ENCODE results near the gene GH2. TPM values are rescaled to one million over a fixed set of nuclear protein-coding genes. Genes with fewer than 3 reads are reported as not detected.
A peak's percentile ranks its signal among the peaks of the same experiment; 100 is the strongest.
"Not testable (repeated sequence)": the region's sequence is repeated elsewhere in the genome, so short reads cannot be mapped to it uniquely, and the experiment has no call there.

The GH2 gene
- total and polyA plus RNA-seq, 8 donors: 0.26 TPM; not detected in 7

- ATAC-seq: peak; percentile 57
- H3K4me1 ChIP-seq; H3K27me3 ChIP-seq; DNase-seq; H3K27ac ChIP-seq; H3K4me3 ChIP-seq; intact Hi-C loops (cut with DNase I); H3K36me3 ChIP-seq; H3K9me3 ChIP-seq: not testable (repeated sequence)
These were observed 12.1 kb downstream of the GH2 start for GRCh38 chr17:63869491-63870291.

DNA sequence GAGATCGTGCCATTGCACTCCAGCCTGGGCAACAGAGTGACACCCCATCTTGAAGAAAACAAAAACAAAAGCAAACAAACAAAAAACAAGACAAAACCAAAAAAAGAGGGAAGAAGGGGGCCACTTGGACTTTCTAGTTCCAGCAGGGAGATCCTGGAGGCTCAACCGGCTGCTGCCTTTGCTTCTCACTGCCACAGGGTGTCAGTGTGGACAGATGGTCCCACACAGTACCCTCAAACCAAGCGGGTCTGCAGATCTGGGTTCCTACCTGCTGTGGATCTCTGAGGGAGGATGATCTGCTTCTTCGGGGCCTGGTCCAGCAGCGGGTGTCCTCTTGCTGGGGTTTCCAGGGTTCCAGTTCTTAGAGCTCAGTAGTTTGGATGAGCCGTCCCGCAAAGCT, 15.1 kb downstream of the GH2 start:
- DNase-seq; H3K4me1 ChIP-seq; H3K4me3 ChIP-seq; H3K9me3 ChIP-seq; intact Hi-C loops (cut with DNase I); H3K27me3 ChIP-seq; H3K36me3 ChIP-seq; H3K27ac ChIP-seq: not testable (repeated sequence)
- peak; percentile 31 for ATAC-seq

GRCh38 chr17:63859257-63859656, 22.5 kb downstream of the GH2 start:
- Histone ChIP-seq H3K36me3 (no peaks in the 10 kb centered on the region), H3K4me1 (no peaks in the 10 kb centered on the region), H3K9me3 (no peaks in the 10 kb centered on the region), H3K27ac (no peak overlapping the region), H3K4me3 (no peak overlapping the region), H3K27me3 (no peaks in the 10 kb centered on the region)
- DNase-seq (no peak), ATAC-seq (no peak)
- TF ChIP-seq, protein P1, sequence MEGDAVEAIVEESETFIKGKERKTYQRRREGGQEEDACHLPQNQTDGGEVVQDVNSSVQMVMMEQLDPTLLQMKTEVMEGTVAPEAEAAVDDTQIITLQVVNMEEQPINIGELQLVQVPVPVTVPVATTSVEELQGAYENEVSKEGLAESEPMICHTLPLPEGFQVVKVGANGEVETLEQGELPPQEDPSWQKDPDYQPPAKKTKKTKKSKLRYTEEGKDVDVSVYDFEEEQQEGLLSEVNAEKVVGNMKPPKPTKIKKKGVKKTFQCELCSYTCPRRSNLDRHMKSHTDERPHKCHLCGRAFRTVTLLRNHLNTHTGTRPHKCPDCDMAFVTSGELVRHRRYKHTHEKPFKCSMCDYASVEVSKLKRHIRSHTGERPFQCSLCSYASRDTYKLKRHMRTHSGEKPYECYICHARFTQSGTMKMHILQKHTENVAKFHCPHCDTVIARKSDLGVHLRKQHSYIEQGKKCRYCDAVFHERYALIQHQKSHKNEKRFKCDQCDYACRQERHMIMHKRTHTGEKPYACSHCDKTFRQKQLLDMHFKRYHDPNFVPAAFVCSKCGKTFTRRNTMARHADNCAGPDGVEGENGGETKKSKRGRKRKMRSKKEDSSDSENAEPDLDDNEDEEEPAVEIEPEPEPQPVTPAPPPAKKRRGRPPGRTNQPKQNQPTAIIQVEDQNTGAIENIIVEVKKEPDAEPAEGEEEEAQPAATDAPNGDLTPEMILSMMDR (IDR thresholded peaks at IDR 0.05): no peak
- intact Hi-C loops (cut with DNase I): no loop called here

GRCh38 chr17:63856425-63856824, 25.3 kb downstream of the GH2 start:
- H3K27ac ChIP-seq; ATAC-seq; H3K4me1 ChIP-seq; H3K4me3 ChIP-seq; H3K36me3 ChIP-seq; intact Hi-C loops (cut with DNase I); H3K27me3 ChIP-seq; H3K9me3 ChIP-seq; DNase-seq: not testable (repeated sequence)

- H3K27me3 ChIP-seq: no peaks in the 10 kb centered on the region
- DNase-seq (no peak), ATAC-seq (no peak)
- no peaks in the 10 kb centered on the region for H3K9me3 ChIP-seq
- TF ChIP-seq, protein P1 (IDR thresholded peaks at IDR 0.05): no peak
- intact Hi-C loops (cut with DNase I): no loop called here
- no peak overlapping the region for H3K27ac ChIP-seq
- no peak overlapping the region for H3K4me3 ChIP-seq
- H3K4me1 ChIP-seq: no peaks in the 10 kb centered on the region
- no peaks in the 10 kb centered on the region for H3K36me3 ChIP-seq
These were observed 26.6 kb downstream of the GH2 start for GRCh38 chr17:63855185-63855584.

DNA sequence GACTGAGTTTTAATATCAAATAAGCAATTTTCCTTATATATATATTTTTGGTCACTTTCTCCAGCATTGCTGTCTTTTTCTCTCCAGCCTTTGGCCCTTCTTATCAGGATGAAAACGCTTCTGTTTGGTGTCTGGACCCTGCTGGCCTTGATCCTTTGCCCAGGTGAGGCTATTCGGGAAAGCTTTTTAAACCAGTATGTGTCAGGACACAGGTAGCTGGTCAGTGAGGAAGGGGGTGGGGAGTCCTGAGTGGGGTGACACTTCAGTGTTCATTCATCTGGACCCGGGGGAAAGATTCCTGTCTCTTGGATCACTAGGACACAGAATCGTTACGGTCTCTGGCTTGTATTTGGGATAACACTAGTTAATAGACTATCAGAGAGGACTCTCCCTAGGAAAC, 27.0 kb downstream of the GH2 start:
- intact Hi-C loops (cut with DNase I): no loop called here
- Histone ChIP-seq H3K36me3 (no peaks in the 10 kb centered on the region), H3K9me3 (no peaks in the 10 kb centered on the region), H3K27ac (no peak overlapping the region), H3K4me1 (no peaks in the 10 kb centered on the region), H3K4me3 (no peak overlapping the region), H3K27me3 (no peaks in the 10 kb centered on the region)
- ATAC-seq: no peak
- TF ChIP-seq, protein P1 (IDR thresholded peaks at IDR 0.05): no peak
- DNase-seq: no peak

- no peak overlapping the region for H3K4me3 ChIP-seq
- intact Hi-C loops (cut with DNase I): no loop called here
- DNase-seq: no peak
- no peak for ATAC-seq
- H3K9me3 ChIP-seq: peaks cover 0 to 5% of the 10 kb centered on the region in 2 donors
- H3K27me3 ChIP-seq: no peaks in the 10 kb centered on the region
- H3K4me1 ChIP-seq: no peaks in the 10 kb centered on the region
- H3K36me3 ChIP-seq: no peaks in the 10 kb centered on the region
- TF ChIP-seq, protein P1 (IDR thresholded peaks at IDR 0.05): no peak
- no peak overlapping the region for H3K27ac ChIP-seq
These were observed 28.5 kb downstream of the GH2 start for GRCh38 chr17:63853260-63853659.

Measured in left lung (tissue), 10 donors.